Natural killer cell (primary cell): ENCODE measurements around the gene ACAA2. TPM values are rescaled to one million over a fixed set of nuclear protein-coding genes. Genes with fewer than 3 reads are reported as not detected.

ENCODE experiments used
- ATAC-seq, 3 donors: fragments of 150-1000 bp in 2 of 3; fragments of 200-7000 bp in 1 of 3; cut with Tn5 transposase; 1 replicate in 1 of 3; 2 replicates in 2 of 3; pipeline ENCODE4 v1.10.0; 2021; ENCODE audit warnings: mild to moderate bottlenecking in 2 of 3, moderate library complexity in 2 of 3
- DNase-seq, 2 donors: peaks; one replicate each; pipeline versions ENCODE4 v3.0.0 to v3.0.0-alpha.2; 2013 to 2021; ENCODE audit warnings: mixed read lengths in 1 of 2
- H3K27ac ChIP-seq: one replicate; pipeline ENCODE4 v1.5.1; 2013; ENCODE audit warnings: mild to moderate bottlenecking, low read length
- H3K27me3 ChIP-seq: one replicate; pipeline ENCODE4 v1.6.1; 2013; ENCODE audit warnings: low read length; ENCODE audit not compliant: control insufficient read depth, insufficient read depth
- H3K36me3 ChIP-seq: one replicate; pipeline ENCODE4 v1.6.1; 2013; ENCODE audit warnings: low read length; ENCODE audit not compliant: control insufficient read depth, insufficient read depth
- H3K4me1 ChIP-seq: one replicate; pipeline ENCODE4 v1.6.1; 2013; ENCODE audit warnings: low read length; ENCODE audit not compliant: control insufficient read depth, insufficient read depth
- H3K4me3 ChIP-seq: one replicate; pipeline ENCODE4 v1.5.1; 2013; ENCODE audit warnings: low read length
- H3K9me3 ChIP-seq: one replicate; pipeline ENCODE4 v1.6.1; 2013; ENCODE audit warnings: low read length; ENCODE audit not compliant: control insufficient read depth, insufficient read depth
- H3K27ac Mint-ChIP-seq, 2 donors: one replicate each; pipeline ENCODE4 v1.8.0; 2022; ENCODE audit warnings: mild to moderate bottlenecking in 2 of 2, mixed read lengths in 2 of 2, moderate library complexity in 1 of 2
- H3K27me3 Mint-ChIP-seq, 2 donors: one replicate each; pipeline ENCODE4 v1.8.0; 2022; ENCODE audit warnings: low read depth in 2 of 2, mixed read lengths in 2 of 2
- H3K36me3 Mint-ChIP-seq: one replicate; pipeline ENCODE4 v1.8.0; 2022; ENCODE audit warnings: mixed read lengths
- H3K4me1 Mint-ChIP-seq, 2 donors: one replicate each; pipeline ENCODE4 v1.8.0; 2022; ENCODE audit warnings: mixed read lengths in 2 of 2
- H3K4me3 Mint-ChIP-seq: one replicate; pipeline ENCODE4 v1.8.0; 2022; ENCODE audit warnings: mild to moderate bottlenecking, moderate library complexity, mixed read lengths
- H3K9me3 Mint-ChIP-seq, 2 donors: one replicate each; pipeline ENCODE4 v1.8.0; 2022; ENCODE audit warnings: mixed read lengths in 2 of 2
- CTCF ChIP-seq: fragments of 200-600 bp; IDR thresholded peaks from one replicate; pipeline ENCODE4 v1.8.0; 2022; ENCODE audit warnings: antibody characterized with exemption
- WGBS: methylation state at CpG from one replicate; pipeline ENCODE4 v1.1.7; 2013; ENCODE audit warnings: missing lambda C conversion rate; ENCODE audit not compliant: insufficient coverage; 5-methylcytosine and 5-hydroxymethylcytosine counted together
- intact Hi-C: fragments of 100-400 bp; cut with micrococcal nuclease; formaldehyde crosslinking; loops from one replicate; pipeline ENCODE4 v1.14.2; 2022
- total RNA-seq, 4 donors: library from RNA; stranded (reverse); fragments of 120-200 nt in 1 of 4; gene quantifications; one replicate each; pipeline versions ENCODE4 v1.2.3 to v1.2.4, GENCODE V29; 2013 to 2022

ACAA2 gene
- total RNA-seq, 3 donors from 2014 or later (not counting 1 experiment from before 2014, with no cell fraction given): 47.0 to 71.7 (median 59.2) TPM

- Mint-ChIP-seq H3K4me1 (peaks cover 6 to 20% of the 10 kb centered on the region in 2 donors), H3K4me3 (no peak overlapping the region), H3K27me3 (peaks cover 6 to 14% of the 10 kb centered on the region in 2 donors), H3K9me3 (no peaks in the 10 kb centered on the region), H3K27ac (no peak overlapping the region), H3K36me3 (no peaks in the 10 kb centered on the region)
- ATAC-seq (no peak), DNase-seq (no peak)
- Histone ChIP-seq H3K9me3 (no peaks in the 10 kb centered on the region), H3K27ac (no peak overlapping the region), H3K36me3 (no peaks in the 10 kb centered on the region), H3K4me3 (no peak overlapping the region), H3K4me1 (no peaks in the 10 kb centered on the region), H3K27me3 (no peaks in the 10 kb centered on the region)
- 94% methylated on average over 7 of the region's 7 CpGs for WGBS
- intact Hi-C loops: no loop called here
- no peak for TF ChIP-seq CTCF
Observed at GRCh38 chr18:49853011-49853410, 39.7 kb upstream of the ACAA2 start.

DNA sequence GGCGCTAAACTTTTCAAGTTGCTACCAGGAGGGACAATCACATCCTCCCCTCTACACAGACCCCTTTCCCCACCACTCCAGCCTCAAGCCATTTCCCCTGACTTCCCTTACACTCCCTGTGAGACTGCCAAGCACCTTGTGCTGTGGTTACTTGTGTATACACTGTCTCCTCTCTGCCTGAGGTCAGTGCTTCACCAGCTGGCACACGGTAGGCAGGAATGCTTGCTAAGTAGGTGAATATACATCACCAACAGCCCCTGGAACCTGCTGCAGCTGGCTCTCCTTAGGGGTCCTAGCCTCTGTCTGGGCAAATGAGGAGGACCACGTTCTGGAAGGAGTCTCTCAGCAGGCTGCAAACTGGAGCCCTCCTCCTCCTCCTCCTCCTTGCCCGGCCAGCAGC is 38.3 kb upstream of the ACAA2 start:
- peaks cover 6 to 14% of the 10 kb centered on the region in 2 donors for H3K27me3 Mint-ChIP-seq
- no peaks in the 10 kb centered on the region for H3K9me3 Mint-ChIP-seq
- Histone ChIP-seq H3K4me3 (no peak overlapping the region), H3K36me3 (no peaks in the 10 kb centered on the region), H3K9me3 (no peaks in the 10 kb centered on the region), H3K27me3 (no peaks in the 10 kb centered on the region), H3K4me1 (no peaks in the 10 kb centered on the region), H3K27ac (no peak overlapping the region)
- H3K4me3 Mint-ChIP-seq: no peak overlapping the region
- intact Hi-C loops: no loop called here
- no peaks in the 10 kb centered on the region for H3K36me3 Mint-ChIP-seq
- H3K27ac Mint-ChIP-seq: no peak overlapping the region
- DNase-seq (no peak), ATAC-seq (no peak)
- WGBS: 82% methylated on average over 4 of the region's 4 CpGs
- peaks cover 11 to 22% of the 10 kb centered on the region in 2 donors for H3K4me1 Mint-ChIP-seq
- TF ChIP-seq CTCF: no peak

GRCh38 chr18:49850636-49851035 is 37.3 kb upstream of the ACAA2 start:
- intact Hi-C loops: no loop called here
- H3K36me3 ChIP-seq: no peaks in the 10 kb centered on the region
- Mint-ChIP-seq H3K27me3 (peaks cover 6 to 14% of the 10 kb centered on the region in 2 donors), H3K9me3 (no peaks in the 10 kb centered on the region), H3K36me3 (no peaks in the 10 kb centered on the region), H3K4me3 (no peak overlapping the region), H3K4me1 (peaks cover 11 to 26% of the 10 kb centered on the region in 2 donors), H3K27ac (no peak overlapping the region)
- WGBS: 93% methylated on average over 8 of the region's 8 CpGs
- no peak for DNase-seq
- ATAC-seq: no peak
- no peaks in the 10 kb centered on the region for H3K27me3 ChIP-seq
- H3K9me3 ChIP-seq: no peaks in the 10 kb centered on the region
- H3K4me3 ChIP-seq: no peak overlapping the region
- H3K27ac ChIP-seq: no peak overlapping the region
- no peaks in the 10 kb centered on the region for H3K4me1 ChIP-seq
- TF ChIP-seq CTCF: no peak
